MM.1S (cell line): ENCODE data around the gene FBN2.

Experiments
- EZH2 ChIP-seq: fragments of 300-600 bp; sonication (generic); optimal IDR thresholded peaks from 2 replicates; pipeline ENCODE3; 2017; ENCODE audit warnings: low read depth, mild to moderate bottlenecking, antibody characterized with exemption, low read length, mixed read lengths
- EZH2phosphoT487 ChIP-seq: fragments of 300-600 bp; sonication (generic); IDR thresholded peaks from 2 replicates; pipeline ENCODE4 v1.6.1; 2018; ENCODE audit warnings: antibody characterized with exemption, low read length
- TF ChIP-seq, protein P1 (sequence below): fragments of 300-600 bp; sonication (generic); IDR thresholded peaks from 2 replicates; pipeline ENCODE4 v1.5.1; 2016; ENCODE audit warnings: antibody characterized with exemption, low read length, mixed read lengths

DNA sequence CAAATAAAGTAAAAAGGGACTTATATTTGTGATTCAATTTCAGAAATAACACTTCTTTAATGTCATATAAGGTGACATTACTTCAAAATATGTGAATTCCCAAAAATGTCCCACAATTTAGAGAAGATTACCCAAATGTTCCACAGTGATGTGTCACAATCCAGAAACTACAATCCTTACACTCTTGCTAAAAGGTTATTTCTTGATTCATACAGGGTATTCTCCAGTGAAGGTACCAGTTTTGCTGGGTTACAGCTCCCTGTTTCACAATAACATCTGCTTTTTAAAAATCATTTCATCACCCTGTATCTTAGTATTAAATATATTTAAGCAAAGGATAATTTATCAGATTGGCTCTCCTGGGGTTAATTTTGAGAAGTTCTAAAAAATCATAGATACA lies 11.0 kb downstream of the FBN2 start:
- TF ChIP-seq, protein P1, sequence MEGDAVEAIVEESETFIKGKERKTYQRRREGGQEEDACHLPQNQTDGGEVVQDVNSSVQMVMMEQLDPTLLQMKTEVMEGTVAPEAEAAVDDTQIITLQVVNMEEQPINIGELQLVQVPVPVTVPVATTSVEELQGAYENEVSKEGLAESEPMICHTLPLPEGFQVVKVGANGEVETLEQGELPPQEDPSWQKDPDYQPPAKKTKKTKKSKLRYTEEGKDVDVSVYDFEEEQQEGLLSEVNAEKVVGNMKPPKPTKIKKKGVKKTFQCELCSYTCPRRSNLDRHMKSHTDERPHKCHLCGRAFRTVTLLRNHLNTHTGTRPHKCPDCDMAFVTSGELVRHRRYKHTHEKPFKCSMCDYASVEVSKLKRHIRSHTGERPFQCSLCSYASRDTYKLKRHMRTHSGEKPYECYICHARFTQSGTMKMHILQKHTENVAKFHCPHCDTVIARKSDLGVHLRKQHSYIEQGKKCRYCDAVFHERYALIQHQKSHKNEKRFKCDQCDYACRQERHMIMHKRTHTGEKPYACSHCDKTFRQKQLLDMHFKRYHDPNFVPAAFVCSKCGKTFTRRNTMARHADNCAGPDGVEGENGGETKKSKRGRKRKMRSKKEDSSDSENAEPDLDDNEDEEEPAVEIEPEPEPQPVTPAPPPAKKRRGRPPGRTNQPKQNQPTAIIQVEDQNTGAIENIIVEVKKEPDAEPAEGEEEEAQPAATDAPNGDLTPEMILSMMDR = no peak
- TF ChIP-seq EZH2 = no peak
- TF ChIP-seq EZH2phosphoT487 = no peak
